Right ventricle myocardium inferior (tissue), 1 donor: ENCODE measurements around the gene CRYBG3. TPM values are rescaled to one million over a fixed set of nuclear protein-coding genes. Genes with fewer than 3 reads are reported as not detected.
"Not testable (repeated sequence)": the region's sequence is repeated elsewhere in the genome, so short reads cannot be mapped to it uniquely, and the experiment has no call there.

Experiments used
- ATAC-seq: fragments of 200-7000 bp; cut with Tn5 transposase; one replicate; pipeline ENCODE4 v1.9.1; 2020; ENCODE audit warnings: mild to moderate bottlenecking, moderate library complexity
- DNase-seq: peaks from one replicate; pipeline ENCODE4 v3.0.0; 2021; ENCODE audit errors: missing footprints
- intact Hi-C: fragments of 100-400 bp; cut with DNase I; formaldehyde crosslinking; loops from one replicate; pipeline ENCODE4 v1.11.0; 2022
- total RNA-seq: library from RNA; stranded (reverse); fragmentation: NEBNext Ultra II Directional; extraction: Animal tissue kit (Norgen Biotek cat#: 25700); gene quantifications from one replicate; pipeline ENCODE4 v1.2.1, GENCODE V29; 2021
- donor health status: DM: no; HTN: yes; CAD: no; lungs with severe emphysema.

CRYBG3 gene
- total RNA-seq, 1 donor from 2014 or later: 23.1 TPM

DNA sequence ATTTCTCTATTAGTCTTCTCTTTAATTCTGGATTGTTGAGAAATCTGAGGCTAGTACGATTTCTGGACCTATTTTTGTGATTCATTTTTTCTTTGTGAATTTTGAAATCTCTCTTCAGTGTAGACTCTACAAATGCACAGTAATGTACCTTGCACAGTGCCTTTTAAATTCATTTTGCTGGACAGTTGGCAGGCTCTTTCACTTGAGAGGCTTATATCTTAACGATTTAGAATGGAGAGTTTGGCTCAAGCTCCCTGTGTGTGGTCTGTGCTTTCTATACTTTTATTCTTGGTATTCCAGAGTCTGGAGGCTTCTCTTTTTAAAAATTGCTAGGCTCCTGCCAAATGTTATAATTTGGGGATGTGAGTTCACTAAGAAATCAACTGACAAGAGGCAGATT lies 8.8 kb downstream of the CRYBG3 start:
- intact Hi-C loops: no loop called here

DNA sequence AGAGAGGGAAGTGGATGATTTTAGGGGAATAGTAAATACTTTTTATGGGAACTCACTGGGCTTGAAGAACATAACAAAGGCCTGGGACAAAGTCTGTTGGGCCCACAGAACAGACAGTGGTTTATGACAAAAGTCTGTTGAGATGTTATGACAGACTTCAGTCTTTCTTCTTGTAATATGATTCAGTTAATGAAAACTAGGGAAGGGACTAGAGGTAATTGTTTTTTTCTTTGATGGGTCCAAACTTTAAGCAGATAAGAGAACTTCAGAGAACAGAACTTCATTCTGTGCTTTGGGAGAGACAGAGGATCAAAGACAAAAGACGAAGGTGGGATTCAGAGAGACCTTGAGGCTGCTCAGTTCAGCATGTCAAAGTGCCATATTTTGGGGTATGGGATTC lies 9.3 kb downstream of the CRYBG3 start:
- DNase-seq (no peak), ATAC-seq (no peak)
- intact Hi-C loops: no loop called here

More for the DNA sequence above, 8.8 kb downstream of the CRYBG3 start:
- ATAC-seq (no peak), DNase-seq (no peak)

DNA sequence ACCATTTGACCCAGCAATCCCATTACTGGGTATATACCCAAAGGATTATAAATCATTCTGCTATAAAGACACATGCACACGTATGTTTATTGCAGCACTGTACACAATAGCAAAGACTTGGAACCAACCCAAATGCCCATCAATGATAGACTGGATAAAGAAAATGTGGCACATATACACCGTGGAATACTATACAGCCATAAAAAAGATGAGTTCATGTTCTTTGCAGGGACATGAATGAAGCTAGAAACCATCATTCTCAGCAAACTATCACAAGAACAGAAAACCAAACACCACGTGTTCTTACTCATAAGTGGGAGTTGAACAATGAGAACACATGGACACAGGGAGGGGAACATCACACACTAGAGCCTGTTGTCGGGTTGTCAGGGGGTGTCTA lies 11.4 kb downstream of the CRYBG3 start:
- ATAC-seq, intact Hi-C loops, DNase-seq: not testable (repeated sequence)

DNA sequence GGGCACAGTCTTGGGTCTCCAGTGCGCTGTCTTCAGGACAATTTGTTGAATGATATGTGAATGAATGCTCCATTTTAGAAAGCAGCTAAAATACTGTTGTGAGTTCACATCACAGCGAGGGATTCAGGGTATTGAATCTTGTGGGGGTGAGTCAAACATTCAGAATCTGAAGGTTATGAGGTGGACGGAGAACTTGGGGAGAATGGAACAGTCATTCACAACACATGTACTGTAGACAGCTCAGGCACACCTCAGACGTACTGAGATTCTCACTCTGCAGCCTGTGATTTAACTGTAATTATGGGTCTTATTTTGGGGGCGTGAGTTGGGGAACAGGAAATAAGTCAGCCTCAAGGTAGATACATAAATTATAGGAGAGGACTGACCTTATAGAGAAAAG lies 13.9 kb downstream of the CRYBG3 start:
- DNase-seq: no peak
- intact Hi-C loops: no loop called here
- no peak for ATAC-seq

DNA sequence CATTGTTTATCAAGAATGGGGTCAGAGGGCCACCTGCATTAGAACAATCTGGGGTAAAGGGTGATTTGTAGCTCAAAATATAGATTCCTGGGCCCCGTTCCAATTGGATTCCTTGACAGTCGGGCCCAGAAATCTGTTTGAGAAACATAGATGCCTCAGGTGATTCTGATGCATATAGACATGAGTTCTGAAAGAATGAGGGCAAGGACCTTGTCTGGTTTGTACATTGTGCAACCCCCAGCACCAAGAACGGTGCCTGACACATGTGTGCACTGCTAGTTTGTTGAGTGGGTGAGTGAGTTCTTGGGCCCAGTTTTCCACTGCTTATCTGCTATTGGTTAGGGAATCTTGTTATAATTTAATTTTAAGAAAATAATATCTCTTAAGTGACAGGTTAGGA lies 16.6 kb downstream of the CRYBG3 start:
- intact Hi-C loops: no loop called here
- DNase-seq (no peak), ATAC-seq (no peak)

DNA sequence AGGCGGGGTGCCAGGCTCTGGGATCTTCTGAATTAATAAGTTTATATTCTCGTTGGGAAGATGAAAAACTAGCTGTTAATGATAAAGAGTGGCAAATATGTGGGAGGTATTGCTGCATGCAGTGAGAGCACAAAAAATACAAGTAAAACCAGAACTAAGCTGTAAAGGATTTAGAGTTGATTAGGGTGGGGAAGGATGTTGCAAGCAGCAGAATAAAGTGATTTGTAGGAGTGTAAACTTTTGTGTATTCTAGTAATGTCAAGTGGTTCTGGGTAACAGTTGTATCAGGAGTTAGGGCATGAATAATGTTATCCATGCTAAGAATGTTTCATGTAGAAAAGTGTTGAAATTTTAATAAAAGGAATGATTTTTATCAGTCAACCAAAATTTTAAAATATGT lies 18.1 kb downstream of the CRYBG3 start:
- ATAC-seq: no peak
- intact Hi-C loops: no loop called here
- DNase-seq: no peak

DNA sequence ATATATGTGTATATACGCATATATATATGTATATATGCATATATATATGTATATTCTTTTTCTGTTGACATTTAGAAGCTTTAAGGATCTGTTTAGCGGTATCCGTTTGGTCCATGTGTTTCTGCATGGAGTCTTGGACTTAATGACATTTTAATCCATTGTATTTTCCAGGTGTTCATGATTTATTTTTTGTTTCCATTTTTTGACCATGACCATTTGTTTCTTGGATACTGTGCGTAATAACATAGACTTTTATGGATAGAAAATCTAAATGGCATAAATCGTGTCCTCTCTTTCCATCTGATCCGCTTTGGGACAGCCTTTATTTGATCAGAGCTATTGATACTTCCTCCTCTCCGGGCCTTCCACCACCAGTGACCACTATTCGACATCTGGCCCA lies 19.5 kb downstream of the CRYBG3 start:
- intact Hi-C loops: no loop called here
- no peak for ATAC-seq
- DNase-seq: no peak

DNA sequence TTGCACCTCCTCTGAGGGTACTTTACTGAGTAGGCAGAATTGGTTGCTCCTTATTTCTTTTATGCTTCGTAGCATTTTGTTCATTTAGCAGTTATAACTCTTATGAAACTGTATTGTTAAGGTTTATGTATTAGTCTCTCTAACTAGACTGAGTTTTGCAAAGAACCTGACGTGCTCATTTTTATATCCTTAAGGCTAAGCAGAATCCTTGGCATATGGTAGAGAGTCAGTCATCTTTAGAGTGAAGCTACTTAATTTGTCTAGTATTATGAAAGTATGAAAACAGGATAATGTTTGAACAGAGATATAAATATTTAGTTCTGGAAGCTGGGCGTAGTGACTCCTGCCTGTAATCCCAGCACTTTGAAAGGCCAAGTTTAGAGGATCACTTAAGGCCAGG lies 20.1 kb downstream of the CRYBG3 start:
- DNase-seq (no peak), ATAC-seq (no peak)
- intact Hi-C loops: no loop called here

DNA sequence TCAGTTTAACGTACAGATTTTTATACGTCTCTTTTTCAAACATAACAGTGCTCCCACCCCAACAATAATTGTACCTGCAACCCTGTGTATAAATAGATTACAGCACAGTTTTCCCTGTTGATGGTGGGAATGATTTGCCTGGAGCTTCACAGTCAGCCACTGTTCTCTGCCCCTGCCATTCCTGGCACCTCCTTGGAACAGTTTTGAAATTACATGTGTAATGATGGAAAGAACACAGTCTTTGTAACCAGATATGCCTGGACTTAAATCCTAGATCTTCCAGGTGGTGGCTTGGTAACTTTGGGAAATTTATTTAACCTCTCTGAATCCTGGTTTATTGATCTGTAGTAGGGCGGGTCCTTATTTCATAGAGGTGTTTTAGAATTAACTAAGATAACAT lies 27.0 kb downstream of the CRYBG3 start:
- no peak for DNase-seq
- intact Hi-C loops: no loop called here
- ATAC-seq: no peak

DNA sequence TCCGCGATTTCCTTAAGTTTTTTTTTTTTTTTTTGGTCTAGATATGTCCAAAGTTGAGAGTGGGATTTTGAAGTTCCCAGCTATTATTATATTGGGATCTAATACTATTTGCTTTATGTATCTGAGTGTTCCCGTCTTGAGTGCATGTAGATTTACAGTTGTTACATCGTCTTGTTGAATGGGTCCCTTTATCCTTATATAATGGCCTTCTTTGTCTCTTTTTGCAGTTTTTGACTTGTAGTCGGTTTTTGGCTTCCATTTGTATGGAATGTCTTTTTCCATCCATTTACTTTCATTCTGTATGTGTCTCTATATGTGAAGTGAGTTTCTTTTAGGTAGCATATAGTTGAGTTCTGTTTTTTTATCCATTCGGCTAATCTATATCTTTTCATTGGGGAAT lies 35.6 kb downstream of the CRYBG3 start:
- no peak for DNase-seq
- intact Hi-C loops: no loop called here
- no peak for ATAC-seq

DNA sequence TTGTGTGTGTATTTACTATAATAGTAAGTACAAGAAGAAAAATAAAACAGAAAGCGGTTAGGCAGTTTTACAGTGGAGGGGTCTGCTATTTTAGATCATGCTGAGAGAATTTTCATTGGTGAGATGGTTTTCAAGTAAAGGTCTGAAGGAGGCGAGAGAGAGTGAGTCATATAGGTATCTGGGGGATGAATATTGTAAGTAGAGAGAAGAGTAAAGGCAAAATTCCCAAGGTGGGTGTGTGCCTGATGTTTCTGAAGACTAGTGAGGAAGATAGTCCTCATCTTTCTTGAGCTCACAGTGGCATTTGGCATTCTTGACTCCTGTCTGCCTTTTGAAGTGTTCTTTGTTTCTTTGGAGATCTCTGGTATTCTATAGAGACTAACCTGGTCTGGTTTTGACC lies 38.6 kb downstream of the CRYBG3 start:
- intact Hi-C loops: no loop called here
- DNase-seq: no peak
- no peak for ATAC-seq

DNA sequence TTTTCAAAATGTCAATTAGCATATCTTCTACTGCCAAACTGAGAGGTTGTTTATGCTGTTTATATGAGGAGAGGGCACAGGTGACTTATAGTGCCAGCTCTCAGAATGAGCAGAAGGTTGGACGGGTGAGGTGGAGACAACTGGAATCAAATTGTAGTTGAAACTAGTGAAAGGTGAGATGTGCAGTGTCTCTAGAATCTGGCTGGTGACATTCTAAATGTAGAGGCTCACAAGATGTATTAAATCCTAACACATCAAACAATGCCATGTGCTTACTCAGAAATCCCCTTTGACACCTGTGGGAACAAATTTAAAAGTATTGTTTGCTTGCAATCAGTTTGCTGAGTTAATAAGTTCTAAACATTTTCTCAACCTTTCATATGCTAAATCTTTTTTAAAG lies 40.8 kb downstream of the CRYBG3 start:
- no peak for DNase-seq
- intact Hi-C loops: no loop called here
- ATAC-seq: no peak

DNA sequence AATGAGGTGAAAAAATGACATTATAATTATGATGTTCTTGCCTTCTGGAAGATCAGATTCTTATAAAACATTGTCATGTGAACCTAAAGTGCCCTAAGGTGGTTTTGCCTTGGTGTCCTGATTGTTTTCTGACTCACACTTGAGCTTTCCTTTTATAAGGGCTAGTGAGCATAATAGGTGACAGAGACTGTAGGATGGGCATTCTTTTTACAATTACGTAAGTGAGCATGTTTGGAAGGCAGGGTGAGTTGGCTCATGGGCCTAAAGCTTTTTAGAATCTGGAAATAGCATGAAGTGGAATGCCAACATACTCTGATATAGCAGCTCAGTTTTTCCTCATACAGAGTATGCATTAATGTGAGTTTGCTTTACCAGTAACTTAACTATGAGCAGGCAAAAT lies 41.2 kb downstream of the CRYBG3 start:
- no peak for DNase-seq
- intact Hi-C loops: no loop called here
- peak; percentile 80 for ATAC-seq

DNA sequence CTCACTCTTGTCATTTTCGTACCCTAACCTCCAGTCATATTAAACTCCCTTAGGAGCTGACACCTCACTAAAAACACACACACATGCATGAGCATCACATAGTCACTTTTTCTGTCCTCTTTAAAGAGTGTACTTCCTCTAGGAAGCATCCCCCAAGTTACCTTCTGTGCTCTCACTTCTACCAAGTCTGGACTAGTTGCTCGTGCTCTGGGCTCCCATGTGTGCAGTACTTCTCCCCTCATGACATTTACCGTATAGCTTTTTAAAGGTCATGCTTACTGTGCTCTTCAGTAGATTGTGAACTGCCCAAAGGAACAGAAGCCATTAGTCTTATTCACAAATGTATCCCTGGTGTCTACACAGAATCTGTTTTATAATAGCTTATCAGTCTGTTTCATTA lies 42.0 kb downstream of the CRYBG3 start:
- intact Hi-C loops: no loop called here
- DNase-seq (no peak), ATAC-seq (no peak)

DNA sequence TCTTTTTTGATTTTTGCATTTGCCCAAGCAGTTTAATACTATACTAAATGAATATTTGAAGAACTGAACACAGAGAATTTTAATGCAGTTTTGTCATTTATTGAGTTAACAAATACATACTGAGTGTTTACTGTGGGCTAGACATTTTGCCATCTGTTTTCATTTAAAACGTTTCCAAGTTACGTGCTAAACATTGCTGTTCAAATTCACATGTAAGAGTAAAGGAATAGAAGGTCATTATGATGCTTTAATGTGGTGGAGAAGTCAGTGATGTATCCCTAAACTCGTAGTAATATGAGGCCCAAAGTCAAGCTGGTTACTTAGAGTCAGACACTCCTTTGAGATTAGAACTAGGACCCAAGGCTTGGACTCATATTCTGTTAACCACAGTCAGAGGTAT lies 49.4 kb downstream of the CRYBG3 start:
- DNase-seq: no peak
- no peak for ATAC-seq
- intact Hi-C loops: no loop called here

DNA sequence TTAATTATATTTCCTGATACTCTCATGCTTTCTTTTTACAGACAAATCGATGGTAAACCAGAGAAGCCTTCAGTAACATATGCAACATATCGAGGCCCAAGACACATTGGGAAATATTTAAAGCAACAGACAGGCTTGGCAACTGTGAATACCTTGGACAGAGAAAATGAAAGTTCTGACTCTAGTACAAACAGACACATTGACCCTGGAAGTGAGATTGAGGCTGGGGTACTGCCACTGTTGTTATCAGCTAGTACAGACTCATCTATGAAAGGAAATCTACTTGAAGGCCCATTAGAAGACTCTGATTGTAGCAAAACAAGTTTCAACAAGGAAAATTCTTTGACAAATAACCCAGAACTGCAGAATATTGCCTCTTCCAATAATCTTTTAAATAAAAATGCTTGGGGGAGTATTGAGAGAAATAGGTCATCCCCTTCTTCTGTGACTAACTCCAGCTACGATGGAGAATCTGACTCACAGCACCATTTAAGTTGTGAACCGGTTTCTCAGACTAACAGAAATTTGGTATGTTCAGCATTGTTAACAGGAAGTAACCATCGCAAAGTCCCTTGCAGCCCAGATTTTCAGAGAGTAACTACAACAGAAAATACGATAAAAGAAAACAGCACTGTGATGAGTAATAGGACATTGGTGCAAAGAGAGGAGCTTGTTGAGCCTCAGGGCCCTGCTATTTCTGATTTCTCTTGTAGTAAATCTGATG lies 50.2 kb downstream of the CRYBG3 start:
- ATAC-seq (no peak), DNase-seq (no peak)
- intact Hi-C loops: no loop called here

DNA sequence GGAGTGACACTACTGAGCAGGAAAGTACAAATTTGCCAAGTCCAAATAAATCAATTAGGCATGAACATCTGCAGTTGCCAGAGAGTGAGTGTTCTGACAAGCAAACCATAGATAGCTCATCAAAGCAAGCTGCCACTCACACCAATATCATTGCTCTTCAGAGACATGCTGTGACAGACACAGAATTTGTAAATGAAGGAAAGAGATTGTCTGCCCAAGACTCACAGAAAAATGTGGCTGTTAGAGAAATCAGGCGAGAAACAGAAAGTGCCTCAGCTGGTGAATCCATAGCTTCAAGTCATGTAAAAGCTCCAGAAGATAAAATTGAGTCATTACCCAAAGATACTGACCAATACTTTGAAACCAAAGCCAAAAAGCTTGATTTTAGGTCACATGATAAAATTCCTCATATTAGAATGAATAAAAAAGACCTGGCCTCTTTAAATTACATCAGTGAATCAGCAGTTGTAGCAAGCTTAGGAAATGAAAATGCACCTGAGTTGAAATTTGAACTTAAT lies 50.8 kb downstream of the CRYBG3 start:
- DNase-seq (no peak), ATAC-seq (no peak)
- intact Hi-C loops: no loop called here

DNA sequence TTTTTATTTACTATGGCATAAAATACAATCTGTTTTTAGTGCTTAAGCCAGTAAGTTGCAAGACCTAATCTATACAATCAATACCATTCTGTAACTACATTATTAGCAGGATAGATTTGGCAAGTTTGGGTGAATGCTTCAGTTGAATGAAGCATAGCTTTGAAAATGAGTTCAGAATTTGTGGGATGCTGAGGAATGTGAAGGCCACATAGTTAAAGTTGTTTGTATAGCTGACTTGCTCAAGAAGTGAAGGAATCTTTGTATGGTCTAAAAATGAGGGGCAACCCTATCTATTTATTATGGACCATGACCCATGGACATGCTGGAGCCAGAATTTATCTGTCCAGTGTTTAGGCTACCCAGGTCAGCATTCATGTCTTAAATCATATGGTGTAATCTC lies 58.5 kb downstream of the CRYBG3 start:
- DNase-seq (no peak), ATAC-seq (no peak)
- intact Hi-C loops: loop anchor here (5.0 kb wide), 1 partner anchor 58 kb away; the partner anchor contains the start of gene CRYBG3

DNA sequence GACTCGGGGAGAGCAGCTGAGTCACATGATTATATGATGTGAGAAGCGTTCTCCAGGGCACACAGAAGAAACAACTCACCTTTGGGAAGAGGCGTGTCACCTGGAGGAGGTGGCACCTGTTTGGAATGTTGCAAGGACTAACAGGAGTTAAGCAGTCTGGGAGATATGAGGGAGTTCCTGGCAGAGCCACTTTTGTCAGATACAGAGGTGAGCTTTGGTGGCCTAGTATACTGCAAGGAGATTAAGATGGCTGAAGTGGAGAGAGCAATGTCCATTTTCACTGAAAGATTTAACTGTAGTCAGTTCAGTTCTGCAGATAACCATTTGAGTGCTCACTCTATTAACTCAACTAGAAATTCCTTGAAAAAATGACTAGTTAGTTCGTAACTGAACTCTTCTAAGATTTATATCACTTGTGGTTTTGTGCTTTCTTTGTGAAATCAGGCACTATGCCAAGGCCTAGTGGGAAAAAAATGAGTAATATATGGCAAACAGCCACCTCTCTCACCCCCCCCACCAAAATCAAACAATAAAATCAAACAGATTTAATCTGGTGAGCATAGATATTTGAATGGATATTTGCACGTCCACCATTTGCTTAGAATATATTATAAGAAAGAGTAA lies 61.3 kb downstream of the CRYBG3 start:
- intact Hi-C loops: loop anchor here (5.0 kb wide), 1 partner anchor 61 kb away; the partner anchor contains the start of gene CRYBG3
- no peak for ATAC-seq
- no peak for DNase-seq

DNA sequence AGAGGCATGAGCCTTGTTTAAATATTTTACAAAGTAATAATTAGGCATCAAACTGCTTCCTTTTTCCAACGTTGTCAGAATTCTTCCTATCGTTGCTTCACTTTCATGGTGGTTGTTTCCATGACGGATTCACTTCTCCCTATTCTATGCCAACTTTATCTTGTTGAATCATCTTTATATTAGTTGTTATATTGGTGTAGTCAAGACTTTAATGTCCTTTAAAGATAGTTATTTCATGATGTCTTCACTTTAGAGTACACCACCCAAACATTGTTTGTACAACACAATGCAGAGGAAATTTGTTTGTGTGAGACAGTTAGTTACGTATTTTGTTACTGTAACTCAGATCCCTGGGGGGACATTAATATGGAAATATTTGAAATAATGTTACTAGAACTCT lies 61.9 kb downstream of the CRYBG3 start:
- no peak for ATAC-seq

More for the DNA sequence above, 61.9 kb downstream of the CRYBG3 start:
- DNase-seq: no peak
- intact Hi-C loops: loop anchor here (5.0 kb wide), 1 partner anchor 61 kb away; the partner anchor contains the start of gene CRYBG3
